Activated CD4-positive, CD25-positive, alpha-beta regulatory T cell treated with anti-CD3 and anti-CD28 coated beads, Interleukin-2, amount 50 U/mL, for 16 hours (primary cell): ENCODE measurements around the gene NHSL2.

Experiments
- DNase-seq: peaks from one replicate; pipeline ENCODE4 v3.0.0-alpha.2; 2020; ENCODE audit warnings: low read depth, low spot score

The NHSL2 gene

DNA sequence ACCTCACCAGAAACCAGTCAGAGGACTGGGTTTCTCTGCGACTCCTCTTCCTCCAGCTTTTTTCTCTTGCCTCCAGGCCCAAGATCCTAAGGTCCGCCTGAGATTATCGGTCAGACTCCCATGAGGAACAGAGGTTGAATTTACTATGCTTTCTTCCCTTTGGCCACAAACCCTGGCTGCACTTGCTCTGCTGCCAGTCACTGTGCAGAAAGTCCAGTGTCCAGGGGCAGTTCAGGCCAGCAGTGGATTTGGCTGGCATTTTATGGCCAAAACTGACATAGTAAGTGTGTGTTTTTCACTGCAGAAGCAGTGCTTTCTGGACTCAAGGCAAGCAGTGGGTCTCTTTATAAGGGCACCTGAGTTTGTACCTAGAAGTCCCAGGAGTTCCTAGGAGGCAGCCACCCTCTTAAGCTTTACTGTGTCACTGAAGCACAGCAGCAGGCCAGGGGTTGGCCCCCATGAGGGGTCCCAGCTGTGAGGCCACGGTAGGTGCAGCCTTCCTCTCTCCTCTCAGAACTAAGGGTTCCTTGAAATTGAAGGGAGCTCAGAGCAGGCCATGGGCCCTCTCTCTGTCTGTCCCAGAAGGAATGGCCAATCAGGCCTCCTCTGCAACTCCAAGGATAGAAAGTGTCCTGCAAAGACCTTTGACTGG, 217.7 kb downstream of the NHSL2 start:
- no peak for DNase-seq

DNA sequence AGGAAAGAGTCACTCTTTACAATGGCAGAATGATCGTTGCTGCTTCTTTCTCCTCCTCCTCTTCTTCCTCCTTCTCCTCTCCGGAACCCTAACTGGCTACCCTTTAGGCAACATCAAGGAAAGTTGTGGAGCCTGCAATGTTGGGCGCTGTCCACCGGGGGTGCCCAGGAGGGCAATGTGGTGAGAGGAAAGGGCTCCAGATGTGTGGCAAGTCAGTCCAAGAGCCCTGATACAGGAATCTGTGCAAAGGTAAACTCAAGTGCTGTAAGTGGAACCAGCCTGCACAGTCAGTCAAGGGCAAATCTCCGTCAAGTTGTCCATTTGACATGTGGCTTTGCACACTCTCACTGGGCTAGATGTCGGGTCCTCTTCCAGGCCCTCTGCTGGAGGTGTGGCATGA, 218.2 kb downstream of the NHSL2 start:
- no peak for DNase-seq

DNA sequence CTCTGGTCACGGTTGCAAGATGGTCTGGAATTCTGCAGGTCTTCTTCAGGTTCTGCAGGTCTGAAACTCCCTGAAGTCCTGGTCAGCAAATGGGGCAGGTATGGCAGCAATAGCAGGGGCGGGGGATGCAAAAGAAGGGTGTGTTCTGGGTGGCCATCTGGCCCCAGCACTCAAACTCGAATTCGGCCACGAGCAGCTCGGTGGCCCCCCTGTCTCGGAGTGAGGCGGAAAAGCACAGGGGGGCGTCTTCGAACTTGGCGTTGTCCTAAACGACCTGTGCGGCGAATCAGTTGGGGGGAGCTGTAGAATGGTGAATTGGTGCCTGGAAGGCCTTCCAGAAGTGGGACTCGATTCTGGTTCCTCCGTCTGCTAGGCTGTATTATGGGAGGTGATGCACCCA, 219.0 kb downstream of the NHSL2 start:
- DNase-seq = no peak

- DNase-seq = no peak
Observed at GRCh38 chrX:72130156-72130761, 219.6 kb downstream of the NHSL2 start.

GRCh38 chrX:72130762-72131250, 220.2 kb downstream of the NHSL2 start:
- no peak for DNase-seq

DNA sequence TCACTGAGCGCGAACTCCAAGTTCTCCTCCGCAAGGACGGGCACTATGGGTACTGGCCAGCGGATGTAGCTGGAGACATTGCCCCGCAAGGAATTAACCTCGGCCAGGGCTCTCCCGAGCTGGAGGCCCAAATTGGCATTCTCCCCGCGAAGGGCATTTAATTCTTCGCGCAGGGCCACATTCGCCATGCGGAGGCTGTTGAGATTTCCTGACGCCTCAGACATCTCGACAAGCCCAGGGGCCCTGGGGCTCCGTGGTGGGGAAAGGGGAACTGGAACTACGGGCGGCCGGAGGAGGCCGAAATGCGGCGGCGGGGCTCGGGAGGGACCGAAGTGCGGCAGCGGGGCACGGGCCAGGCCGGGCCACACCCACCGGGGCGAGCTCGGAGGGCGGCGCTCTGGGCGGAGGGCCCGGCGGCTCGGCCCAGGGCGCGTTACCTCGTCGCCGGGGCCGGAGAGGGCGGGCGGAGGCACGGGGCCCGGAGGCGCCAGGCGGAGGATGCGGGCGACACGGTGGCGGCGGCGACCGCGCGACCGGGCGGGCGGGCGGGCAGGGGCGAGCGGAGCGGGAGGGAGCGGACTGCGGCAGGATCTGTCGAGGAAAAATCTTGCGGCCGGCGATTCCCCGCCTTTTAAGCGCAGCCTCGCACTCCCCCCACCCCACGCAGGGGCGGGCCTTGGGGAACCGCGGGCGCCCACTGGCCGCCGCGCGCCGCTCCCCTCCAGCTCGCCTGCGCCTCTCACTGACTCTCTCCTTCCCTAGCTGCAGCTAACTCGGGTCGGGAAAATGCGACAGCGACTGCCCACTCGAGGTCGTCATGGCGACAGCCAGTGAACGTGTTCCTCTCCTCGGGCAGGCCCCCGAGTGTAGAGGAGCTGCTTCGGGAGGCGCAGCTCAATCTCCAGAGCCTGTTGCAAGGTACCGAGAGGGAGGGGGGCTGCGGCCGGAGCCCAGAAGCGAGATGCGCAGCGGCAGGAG, 221.0 kb downstream of the NHSL2 start, which contains the start of gene RTL5:
Gene RTL5 (minus strand): TSS at position 599 of the 978 bp plus-strand sequence.
- no peak for DNase-seq

DNA sequence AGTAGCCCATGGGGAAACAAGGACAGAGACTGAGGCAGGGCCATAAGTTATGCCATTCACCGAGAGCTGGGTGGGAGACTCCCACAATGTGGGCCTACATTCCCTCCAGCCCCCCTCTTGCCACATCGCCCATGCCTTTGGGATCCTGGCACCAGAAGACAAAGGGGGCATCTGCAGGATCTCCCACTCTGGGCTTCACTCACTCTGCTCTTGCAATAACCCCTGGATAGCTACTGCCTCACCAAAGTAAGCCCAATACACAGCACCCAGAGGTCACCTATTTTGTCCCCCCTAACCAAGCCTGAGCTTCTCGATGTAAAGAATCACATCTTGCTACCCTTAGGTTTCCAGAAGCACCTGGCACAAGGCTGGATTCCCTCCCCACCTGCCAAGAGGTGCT, 221.8 kb downstream of the NHSL2 start:
- DNase-seq = no peak

DNA sequence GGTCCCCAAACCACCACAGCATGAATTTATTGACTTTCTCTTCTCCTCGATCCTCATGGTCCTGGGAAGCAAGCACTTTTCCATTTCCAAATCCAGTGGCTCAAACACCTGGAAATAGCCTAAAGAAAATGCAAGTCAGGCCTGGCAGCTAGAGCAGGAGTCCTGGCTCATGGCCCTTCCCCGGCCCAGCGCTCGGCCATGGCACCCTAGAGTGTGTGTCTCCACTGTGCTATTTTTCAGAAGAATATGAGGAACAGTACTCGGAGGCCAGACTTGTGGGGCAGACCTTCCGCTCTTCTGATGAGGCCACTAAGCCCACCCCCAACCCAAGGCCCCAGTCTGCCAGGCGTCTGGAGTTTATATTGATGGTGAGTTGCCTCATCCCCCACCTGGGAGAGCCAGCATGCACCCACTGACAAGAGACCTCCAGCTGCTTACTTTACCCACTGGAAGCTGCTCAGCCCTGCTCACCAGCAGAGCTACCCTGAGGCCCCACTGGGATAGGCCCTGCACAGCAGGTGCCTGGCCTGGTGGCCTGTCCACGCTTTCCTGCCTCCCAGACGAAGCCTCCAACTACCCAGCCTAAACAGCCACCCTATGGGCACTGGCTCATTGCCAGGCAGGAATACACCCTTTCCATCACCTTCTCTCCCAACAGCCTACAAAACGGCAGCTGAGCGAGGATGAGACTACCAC, 223.4 kb downstream of the NHSL2 start:
- no peak for DNase-seq

GRCh38 chrX:72137846-72138495, 227.3 kb downstream of the NHSL2 start:
- DNase-seq = no peak

GRCh38 chrX:72139538-72139937, 228.9 kb downstream of the NHSL2 start:
- no peak for DNase-seq

- no peak for DNase-seq
Observed at GRCh38 chrX:72141372-72142004, 230.8 kb downstream of the NHSL2 start.

DNA sequence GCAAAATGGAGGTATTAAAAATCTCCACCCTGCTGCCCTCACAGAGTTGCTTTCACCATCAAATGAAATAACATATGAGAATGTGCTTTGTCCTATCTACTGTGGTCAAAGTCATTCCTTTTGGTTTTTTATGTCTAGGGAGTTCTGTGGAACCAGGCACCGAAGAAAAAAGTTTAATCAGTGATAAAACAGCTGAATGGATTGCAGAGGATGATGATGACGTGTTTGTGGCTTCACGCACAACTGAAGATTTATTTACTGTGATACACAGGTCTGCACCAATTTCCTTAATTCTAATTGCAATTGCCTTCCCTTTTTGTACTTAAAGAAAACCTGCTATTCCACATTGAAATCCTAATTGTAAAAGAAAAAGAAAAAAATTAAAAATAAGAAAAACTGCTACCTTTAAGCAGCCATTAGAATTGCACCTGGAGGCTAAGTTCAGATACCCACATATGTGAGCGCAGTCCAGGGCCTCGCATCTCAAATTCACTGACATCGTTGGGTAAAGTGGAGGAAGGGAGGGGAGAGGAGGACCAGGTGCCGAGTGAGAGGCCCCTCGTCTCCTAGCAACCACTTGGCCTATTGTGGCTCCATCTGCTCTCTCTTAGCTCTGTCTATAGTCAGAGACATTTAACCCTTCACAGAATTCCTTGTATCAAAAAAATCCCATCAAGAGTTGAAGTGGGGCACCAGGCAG, 231.6 kb downstream of the NHSL2 start:
- DNase-seq = no peak

GRCh38 chrX:72142794-72143608, 232.4 kb downstream of the NHSL2 start:
- DNase-seq = no peak

GRCh38 chrX:72143609-72143907, 232.9 kb downstream of the NHSL2 start:
- DNase-seq = no peak

GRCh38 chrX:72145181-72145580, 234.5 kb downstream of the NHSL2 start:
- DNase-seq = no peak

DNA sequence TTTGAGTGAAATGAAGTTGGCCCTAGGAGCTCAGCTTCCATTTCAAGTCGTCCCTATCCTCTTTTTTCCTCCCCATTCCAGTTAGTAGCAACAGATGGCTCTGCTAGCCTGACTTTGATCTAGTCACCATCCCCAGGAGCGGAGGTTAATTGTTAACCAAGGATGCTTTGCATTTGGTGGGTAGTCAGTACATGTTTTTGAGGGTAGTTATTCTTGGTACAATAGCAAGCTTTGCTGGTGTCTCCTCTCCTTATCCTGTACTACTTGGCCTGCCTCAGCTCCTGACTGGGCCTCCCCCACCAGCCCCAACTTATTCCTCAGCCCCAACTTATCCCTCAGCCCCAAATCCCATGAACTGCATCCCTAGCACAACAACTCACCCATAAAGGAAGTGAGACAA, 235.9 kb downstream of the NHSL2 start:
- no peak for DNase-seq

DNA sequence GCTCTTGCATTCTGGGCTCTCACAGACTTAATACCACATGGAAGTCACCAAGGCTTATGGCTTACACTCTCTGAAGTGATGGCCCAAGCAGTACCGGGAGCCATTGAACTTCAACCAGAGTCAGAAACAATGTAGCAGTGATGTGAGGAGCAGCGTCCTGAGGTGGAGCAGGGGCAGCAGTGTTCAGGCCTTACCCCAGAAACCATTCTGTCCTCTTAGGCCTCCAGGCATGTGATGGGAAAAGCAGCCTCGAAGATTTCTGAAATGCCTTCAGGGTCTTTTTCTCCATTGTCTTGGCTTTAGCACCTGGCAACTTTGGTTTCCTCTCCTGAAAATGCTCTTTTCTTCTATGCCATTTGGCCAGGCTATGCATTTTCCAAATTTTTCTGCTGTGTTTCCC, 248.1 kb downstream of the NHSL2 start:
- DNase-seq = no peak

- DNase-seq = no peak
Observed at GRCh38 chrX:72159769-72160168, 249.1 kb downstream of the NHSL2 start.

DNA sequence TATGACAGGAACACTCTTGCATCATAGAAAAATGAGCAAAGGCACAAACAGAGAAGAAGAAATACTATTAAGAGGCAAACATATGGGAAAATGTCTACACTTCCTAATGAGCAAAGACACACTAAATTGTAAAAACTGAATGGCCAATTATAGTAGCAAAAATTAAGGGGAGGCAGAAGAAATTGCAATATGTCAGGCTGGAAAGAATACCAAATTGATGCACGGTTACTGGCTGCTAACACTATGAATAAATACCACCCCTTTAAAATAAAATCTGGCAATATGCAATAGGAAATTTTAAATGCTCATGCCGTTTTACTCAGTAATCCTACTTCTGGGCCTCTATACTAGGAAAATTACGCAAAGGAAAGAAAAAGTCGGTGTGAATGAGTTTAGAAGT, 254.9 kb downstream of the NHSL2 start:
- no peak for DNase-seq
